G401 (cell line): ENCODE measurements around the gene DAB2. TPM values are rescaled to one million over a fixed set of nuclear protein-coding genes. Genes with fewer than 3 reads are reported as not detected.

Experiments used
- DNase-seq: peaks from one replicate; pipeline ENCODE4 v3.0.0-alpha.2; 2015; ENCODE audit warnings: low spot score
- in situ Hi-C: cut with HindIII; loops from 2 replicates; pipeline ENCODE4 v1.10.0; 2016; ENCODE audit warnings: low sequenced_read_pairs, mixed read lengths
- total RNA-seq: library from RNA; depleted of rRNA; stranded (reverse); fragments of >200 nt; shearing (Covaris generic); gene quantifications from 2 replicates; pipeline ENCODE4 v1.2.3, GENCODE V29; 2014

The DAB2 gene
- total RNA-seq, 1 experiment from 2014 or later: not detected

GRCh38 chr5:39449591-39449990 is 24.8 kb upstream of the DAB2 start:
- DNase-seq: no peak
- in situ Hi-C loops: no loop called here

GRCh38 chr5:39448506-39449128 is 23.8 kb upstream of the DAB2 start:
- no peak for DNase-seq
- in situ Hi-C loops: no loop called here

- DNase-seq: no peak
- in situ Hi-C loops: no loop called here
Observed at GRCh38 chr5:39447968-39448367, 23.2 kb upstream of the DAB2 start.

DNA sequence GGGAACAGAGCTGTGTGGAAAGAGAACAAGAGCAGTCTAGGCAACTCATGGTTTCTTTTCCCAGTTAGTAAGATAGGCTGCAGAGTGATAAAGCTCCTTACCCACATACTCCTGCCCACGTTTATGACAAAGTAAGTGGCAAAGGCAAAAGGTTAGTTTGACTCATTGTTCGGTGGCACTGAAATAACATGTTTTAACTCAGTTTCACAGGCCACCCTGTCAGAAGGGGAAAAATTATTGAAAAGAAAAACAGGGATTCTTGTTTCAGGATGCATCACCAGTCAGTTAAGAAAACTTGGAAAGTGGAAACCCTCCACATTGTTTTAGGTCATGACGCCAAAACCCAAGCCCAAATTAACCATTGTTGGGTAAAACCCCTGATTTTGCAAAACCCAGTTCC is 22.3 kb upstream of the DAB2 start:
- no peak for DNase-seq
- in situ Hi-C loops: no loop called here

GRCh38 chr5:39446231-39446630 is 21.5 kb upstream of the DAB2 start:
- no peak for DNase-seq
- in situ Hi-C loops: no loop called here

DNA sequence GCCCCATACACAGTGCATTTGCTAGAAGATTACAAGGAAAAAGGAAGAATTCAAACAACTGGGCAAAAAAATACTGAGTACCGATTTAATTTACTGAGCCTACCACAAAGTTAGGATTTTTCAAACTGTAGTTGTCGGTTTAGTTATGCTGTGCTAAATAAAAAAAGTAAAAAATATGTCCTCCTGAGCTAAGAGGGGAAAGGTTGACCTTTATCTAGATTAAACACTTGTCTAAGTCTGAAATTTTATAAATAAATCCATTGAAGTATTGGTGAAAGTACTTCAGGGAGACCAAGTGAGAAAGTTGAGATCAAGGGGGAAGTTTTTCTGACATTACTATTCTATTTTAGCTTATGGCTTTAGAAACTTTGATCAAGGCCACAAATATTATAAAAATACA is 19.1 kb upstream of the DAB2 start:
- in situ Hi-C loops: no loop called here
- DNase-seq: no peak

GRCh38 chr5:39442991-39443390 is 18.2 kb upstream of the DAB2 start:
- in situ Hi-C loops: no loop called here
- no peak for DNase-seq

- DNase-seq: no peak
- in situ Hi-C loops: no loop called here
Observed at GRCh38 chr5:39441838-39442237, 17.1 kb upstream of the DAB2 start.

DNA sequence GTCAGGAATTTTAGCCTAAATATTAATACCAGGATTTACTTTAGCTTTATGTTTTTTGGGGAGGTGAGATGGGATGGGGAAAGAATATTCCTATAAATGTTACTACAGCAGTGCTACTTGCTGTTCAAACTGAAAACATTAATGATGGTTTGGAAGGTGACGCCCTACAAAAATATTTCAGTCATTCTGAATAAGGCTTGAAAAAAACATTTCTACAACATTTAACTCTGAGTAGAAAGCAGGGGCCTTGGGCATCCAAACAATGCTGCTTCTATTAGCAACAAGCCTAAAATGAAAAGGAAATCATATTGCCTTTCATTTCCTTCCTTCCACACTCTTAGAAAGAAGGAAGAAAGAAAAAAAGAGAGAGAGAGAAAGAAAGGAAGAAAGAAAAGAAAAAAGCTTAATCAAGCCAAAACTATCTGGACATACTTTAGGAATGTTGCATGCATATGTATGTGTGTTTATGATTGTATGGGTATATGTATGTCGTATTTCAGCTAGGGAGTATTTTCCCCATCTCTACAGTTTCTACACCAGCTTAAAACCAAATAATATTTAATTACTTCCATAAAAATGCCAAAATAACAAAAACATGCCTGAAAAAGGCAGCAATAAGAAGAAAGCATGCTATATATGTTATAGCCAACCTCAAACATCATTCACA is 16.3 kb upstream of the DAB2 start:
- in situ Hi-C loops: no loop called here
- DNase-seq: no peak

GRCh38 chr5:39440192-39440957 is 15.6 kb upstream of the DAB2 start:
- in situ Hi-C loops: no loop called here
- DNase-seq: no peak

DNA sequence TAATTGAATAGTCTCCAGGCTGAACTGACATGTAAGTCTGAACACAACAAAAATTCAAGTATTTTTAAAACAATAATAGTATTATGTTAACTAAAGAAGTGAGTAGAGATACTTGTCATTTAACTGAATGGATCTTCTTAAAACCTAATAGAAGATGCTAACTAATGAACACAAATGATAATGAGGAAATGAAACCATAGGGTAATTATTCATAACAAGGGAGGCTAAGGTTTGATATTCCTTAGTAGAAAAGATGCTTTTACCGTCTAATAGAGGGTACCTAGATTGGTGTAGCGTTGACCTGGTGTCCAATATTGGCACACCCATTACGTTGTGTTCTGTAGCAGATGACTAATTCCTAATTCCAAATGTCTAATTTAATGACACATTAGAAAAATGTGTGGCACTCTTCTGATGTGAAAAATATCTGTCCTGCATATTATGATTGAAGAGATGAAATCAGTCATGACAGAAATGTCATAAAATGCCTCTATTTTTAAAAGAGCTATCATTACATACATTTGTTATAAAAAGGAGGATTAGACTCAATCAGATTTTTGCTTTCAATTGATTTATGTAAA is 14.9 kb upstream of the DAB2 start:
- DNase-seq: no peak
- in situ Hi-C loops: no loop called here

DNA sequence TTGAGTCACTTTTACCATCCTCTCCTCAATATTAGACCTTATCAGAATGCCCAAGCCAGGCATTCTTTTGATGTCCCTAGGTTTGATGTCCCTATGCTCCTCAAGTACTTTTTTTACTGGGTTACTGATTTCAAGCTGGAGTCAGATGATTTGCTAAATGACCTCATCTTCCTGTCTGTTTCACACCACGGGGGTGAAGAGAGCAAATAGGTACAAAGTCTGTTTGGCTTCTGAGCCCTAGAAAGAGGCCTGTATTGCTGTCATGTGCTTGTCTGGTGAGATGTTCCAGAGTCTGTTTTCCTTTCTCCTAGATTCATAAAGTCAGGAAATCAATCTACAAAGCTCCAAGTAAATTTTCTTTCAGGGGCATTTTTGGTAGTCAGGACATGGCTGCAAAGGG is 12.7 kb upstream of the DAB2 start:
- DNase-seq: no peak
- in situ Hi-C loops: no loop called here

DNA sequence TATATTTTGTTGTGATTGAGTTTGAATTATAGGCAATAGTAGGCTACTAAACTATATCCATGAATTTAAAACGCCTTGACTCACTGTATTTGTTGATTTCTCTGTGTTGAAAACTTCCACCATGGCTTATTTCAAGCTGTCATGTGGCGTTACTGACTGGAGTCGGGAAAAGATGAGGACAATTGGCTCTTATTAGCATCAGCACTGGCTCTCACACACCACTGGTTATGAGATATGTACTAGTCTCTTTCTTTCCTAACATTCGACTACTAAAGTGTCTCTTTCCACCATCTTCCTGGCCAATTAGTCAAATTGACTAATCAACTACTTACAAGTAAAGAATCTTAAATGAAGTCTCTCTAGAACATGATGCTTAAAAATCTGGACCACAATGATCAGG is 9.1 kb upstream of the DAB2 start:
- in situ Hi-C loops: no loop called here
- DNase-seq: no peak

DNA sequence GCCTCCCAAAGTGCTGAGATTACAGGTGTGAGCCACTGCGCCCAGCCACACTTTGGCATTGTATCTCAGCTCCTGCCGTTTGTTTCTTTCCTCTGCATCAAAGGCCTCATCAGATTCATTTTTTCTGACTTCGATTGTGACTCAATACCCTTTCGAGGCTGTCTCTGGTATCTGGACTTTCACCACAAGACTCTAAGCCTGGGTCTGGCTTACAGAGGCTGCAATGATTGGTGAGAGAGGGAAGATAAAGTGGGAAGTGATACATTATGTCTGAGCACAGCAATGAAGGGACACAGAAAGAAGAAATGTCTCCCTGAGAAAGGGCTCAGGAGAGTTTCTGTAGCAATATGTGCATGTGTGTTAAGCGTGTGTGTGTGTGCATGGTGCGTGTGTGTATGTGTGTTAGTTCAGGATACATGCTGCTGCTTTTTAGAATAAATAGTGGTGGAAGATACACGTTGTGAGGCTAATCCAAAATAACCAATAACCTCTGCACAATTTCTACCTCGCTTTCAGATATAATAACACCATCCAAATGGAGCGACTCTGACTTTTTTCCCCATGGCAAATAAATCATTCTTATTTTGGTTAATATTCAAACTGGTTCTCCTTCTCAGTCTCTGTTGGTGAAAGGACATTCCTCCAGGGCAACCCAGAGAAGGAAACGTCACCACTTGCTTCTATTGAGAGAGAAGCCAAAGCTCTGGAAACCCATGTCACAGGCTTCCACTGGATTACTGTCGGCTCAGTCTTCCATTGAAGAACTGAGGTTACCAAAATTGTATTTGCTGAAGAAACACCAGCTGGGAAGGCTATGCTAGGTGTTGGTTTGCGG is 8.1 kb upstream of the DAB2 start:
- no peak for DNase-seq
- in situ Hi-C loops: no loop called here

DNA sequence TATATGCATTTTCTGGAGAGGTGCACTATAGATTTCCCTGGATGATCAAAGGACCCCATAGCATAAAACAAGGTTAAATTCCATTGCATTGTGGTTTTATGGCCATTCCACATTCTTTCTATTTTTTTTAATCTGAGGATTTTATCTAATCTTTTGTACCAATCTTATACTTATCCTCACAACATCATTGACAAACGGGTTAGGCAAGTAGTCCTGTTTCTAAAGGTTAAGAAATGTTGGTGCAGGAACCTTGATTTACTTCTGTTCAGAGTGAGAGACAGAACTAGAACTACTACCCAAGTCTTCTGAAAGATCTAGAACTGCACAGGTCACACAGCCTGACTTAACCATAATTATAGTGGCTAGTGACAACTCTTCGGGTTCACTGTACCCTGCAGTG is 5.7 kb upstream of the DAB2 start:
- no peak for DNase-seq
- in situ Hi-C loops: no loop called here

DNA sequence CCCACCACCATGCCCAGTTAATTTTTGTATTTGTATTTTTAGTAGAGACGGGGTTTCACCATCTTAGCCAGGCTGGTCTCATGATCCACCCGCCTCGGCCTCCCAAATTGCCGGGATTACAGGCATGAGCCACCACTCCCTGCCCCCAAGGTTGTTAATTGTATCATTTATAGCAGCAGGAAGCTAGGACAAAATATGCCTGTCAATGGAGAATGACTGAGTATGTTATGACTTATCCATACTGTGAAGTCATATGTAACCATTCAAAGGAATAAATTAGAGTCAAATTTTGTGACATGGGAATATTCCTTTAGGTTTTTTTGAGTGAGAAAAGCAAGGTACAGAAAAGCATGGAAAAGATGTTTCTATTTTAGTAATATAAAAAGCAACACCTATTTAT is 3.9 kb upstream of the DAB2 start:
- in situ Hi-C loops: no loop called here
- no peak for DNase-seq

- DNase-seq: no peak
- in situ Hi-C loops: no loop called here
Observed at GRCh38 chr5:39427633-39428032, 2.9 kb upstream of the DAB2 start.

GRCh38 chr5:39427229-39427628 is 2.4 kb upstream of the DAB2 start:
- in situ Hi-C loops: no loop called here
- no peak for DNase-seq

DNA sequence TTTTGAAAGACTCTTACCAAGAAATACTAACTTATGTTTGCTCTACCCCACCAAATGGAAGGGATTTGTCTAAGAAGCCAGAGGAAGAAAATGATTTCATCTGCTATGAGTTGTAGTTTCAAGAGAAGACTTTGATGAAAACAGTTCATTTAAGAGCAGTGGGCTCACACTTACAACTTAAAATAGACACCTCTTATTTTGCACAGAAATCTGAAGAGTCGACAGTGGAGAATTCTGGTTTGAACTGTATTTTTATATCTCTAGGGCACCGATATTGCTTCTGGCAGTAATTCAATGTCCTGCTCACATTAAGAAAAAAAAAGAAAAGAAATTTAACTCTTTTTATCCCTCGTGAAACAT is 1.9 kb upstream of the DAB2 start:
- in situ Hi-C loops: no loop called here
- DNase-seq: no peak
